HTERT RPE-1 (cell line): Measurements from ENCODE around the gene HADH.

Experiments
- in situ Hi-C: fragments of 300-500 bp; cut with MboI; formaldehyde crosslinking; loops from 4 replicates; pipeline ENCODE4 v1.14.3; 2020; ENCODE audit warnings: low sequenced_read_pairs

Gene HADH

GRCh38 chr4:108055787-108056186 is 66.1 kb downstream of the HADH start:
- in situ Hi-C loops: no loop called here

- in situ Hi-C loops: no loop called here
Measured at GRCh38 chr4:108056418-108056817, 66.7 kb downstream of the HADH start.

GRCh38 chr4:108058685-108059440 is 69.2 kb downstream of the HADH start:
- in situ Hi-C loops: no loop called here

GRCh38 chr4:108060164-108060563 is 70.5 kb downstream of the HADH start:
- in situ Hi-C loops: no loop called here

- in situ Hi-C loops: no loop called here
Measured at GRCh38 chr4:108060686-108061321, 71.1 kb downstream of the HADH start.

GRCh38 chr4:108068442-108068841 is 78.8 kb downstream of the HADH start:
- in situ Hi-C loops: no loop called here

GRCh38 chr4:108070775-108071174 is 81.1 kb downstream of the HADH start:
- in situ Hi-C loops: no loop called here

GRCh38 chr4:108072300-108072699 is 82.6 kb downstream of the HADH start:
- in situ Hi-C loops: no loop called here

- in situ Hi-C loops: no loop called here
Measured at GRCh38 chr4:108078024-108078733, 88.5 kb downstream of the HADH start.

- in situ Hi-C loops: no loop called here
Measured at GRCh38 chr4:108080747-108081146, 91.1 kb downstream of the HADH start.

- in situ Hi-C loops: no loop called here
Measured at GRCh38 chr4:108081256-108081655, 91.6 kb downstream of the HADH start.
